Ishikawa (cell line): ENCODE measurements around the gene VTI1A.

Source experiments
- CEBPB ChIP-seq: IDR thresholded peaks from 2 replicates; pipeline ENCODE4 v1.6.1; 2012
- CREB1 ChIP-seq: IDR thresholded peaks from 2 replicates; pipeline ENCODE4 v1.6.1; 2012; ENCODE audit warnings: low read depth
- EGR1 ChIP-seq: IDR thresholded peaks from 2 replicates; pipeline ENCODE4 v1.6.1; 2012
- EP300 ChIP-seq: IDR thresholded peaks from 2 replicates; pipeline ENCODE4 v1.6.1; 2012; ENCODE audit warnings: borderline replicate concordance
- FOXM1 ChIP-seq: IDR thresholded peaks from 2 replicates; pipeline ENCODE4 v1.6.1; 2012; ENCODE audit warnings: low read depth, borderline replicate concordance
- MAX ChIP-seq: IDR thresholded peaks from 2 replicates; pipeline ENCODE4 v1.6.1; 2012
- NFIC ChIP-seq: IDR thresholded peaks from 2 replicates; pipeline ENCODE4 v1.6.1; 2012
- RAD21 ChIP-seq: IDR thresholded peaks from 2 replicates; pipeline ENCODE4 v1.6.1; 2012; ENCODE audit warnings: low read depth
- REST ChIP-seq: IDR thresholded peaks from 2 replicates; pipeline ENCODE4 v1.6.1; 2012; ENCODE audit warnings: low read depth, mild to moderate bottlenecking
- TAF1 ChIP-seq: IDR thresholded peaks from 2 replicates; pipeline ENCODE4 v1.6.1; 2012; ENCODE audit warnings: low read depth, mild to moderate bottlenecking
- TCF12 ChIP-seq: IDR thresholded peaks from 2 replicates; pipeline ENCODE4 v1.6.1; 2012; ENCODE audit warnings: low read depth
- TEAD4 ChIP-seq: IDR thresholded peaks from 2 replicates; pipeline ENCODE4 v1.6.1; 2012
- USF1 ChIP-seq: IDR thresholded peaks from 2 replicates; pipeline ENCODE4 v1.6.1; 2012
- YY1 ChIP-seq: IDR thresholded peaks from 2 replicates; pipeline ENCODE4 v1.6.1; 2012; ENCODE audit warnings: low read depth
- ZBTB7A ChIP-seq: IDR thresholded peaks from 2 replicates; pipeline ENCODE4 v1.6.1; 2012; ENCODE audit warnings: low read depth

The VTI1A gene

GRCh38 chr10:112637901-112638300, 190.9 kb downstream of the VTI1A start:
- TF ChIP-seq CREB1, result no peak

GRCh38 chr10:112639298-112639697, 192.3 kb downstream of the VTI1A start:
- TF ChIP-seq NFIC, result no peak

- TF ChIP-seq USF1 (no peak), REST (no peak), RAD21 (no peak), TAF1 (no peak), CREB1 (no peak), NFIC (no peak), CEBPB (no peak), ZBTB7A (no peak), TCF12 (no peak), EP300 (no peak), MAX (no peak)
Observed at GRCh38 chr10:112640638-112641037, 193.6 kb downstream of the VTI1A start.

GRCh38 chr10:112643600-112644264, 196.7 kb downstream of the VTI1A start:
- no peak for TF ChIP-seq EP300
- no peak for TF ChIP-seq NFIC
- no peak for TF ChIP-seq TAF1
- no peak for TF ChIP-seq RAD21
- TF ChIP-seq ZBTB7A, result no peak
- no peak for TF ChIP-seq CREB1
- TF ChIP-seq TCF12, result no peak
- no peak for TF ChIP-seq MAX
- TF ChIP-seq YY1, result no peak
- TF ChIP-seq FOXM1, result no peak
- no peak for TF ChIP-seq REST
- no peak for TF ChIP-seq USF1
- no peak for TF ChIP-seq CEBPB
- TF ChIP-seq TEAD4, result no peak
- TF ChIP-seq EGR1, result no peak

- TF ChIP-seq TCF12 (no peak), YY1 (no peak), NFIC (no peak), CREB1 (no peak), CEBPB (no peak), FOXM1 (no peak), TEAD4 (no peak), RAD21 (no peak), EP300 (no peak), ZBTB7A (no peak), TAF1 (no peak), EGR1 (no peak)
Observed at GRCh38 chr10:112644265-112644645, 197.2 kb downstream of the VTI1A start.

- no peak for TF ChIP-seq MAX
- TF ChIP-seq REST, result no peak; the same call in 1 of the 2 replicates
- TF ChIP-seq USF1, result no peak
- TF ChIP-seq CEBPB, result no peak
- TF ChIP-seq NFIC, result no peak
- no peak for TF ChIP-seq ZBTB7A
- no peak for TF ChIP-seq TCF12
- no peak for TF ChIP-seq FOXM1
- no peak for TF ChIP-seq TEAD4
- no peak for TF ChIP-seq EP300
Observed at GRCh38 chr10:112649006-112649821, 202.2 kb downstream of the VTI1A start.
